Hematopoietic multipotent progenitor cell treated with erythropoietin and hydrocortisone succinate and interleukin-3 and kit ligand, for 17 days (in vitro differentiated cells): ENCODE data around the gene NOP9.
"Not testable (repeated sequence)": the region's sequence is repeated elsewhere in the genome, so short reads cannot be mapped to it uniquely, and the experiment has no call there.

Source experiments
- DNase-seq: peaks from one replicate; pipeline ENCODE4 v3.0.0-alpha.2; 2015; ENCODE audit warnings: low spot score

NOP9 gene

GRCh38 chr14:24353559-24354481, 54.2 kb downstream of the NOP9 start:
- no peak for DNase-seq

- DNase-seq = not testable (repeated sequence)
These were observed 54.8 kb downstream of the NOP9 start for GRCh38 chr14:24354482-24354825.

- no peak for DNase-seq
These were observed 55.4 kb downstream of the NOP9 start for GRCh38 chr14:24355009-24355408.

- no peak for DNase-seq
These were observed 56.6 kb downstream of the NOP9 start for GRCh38 chr14:24356208-24356607.
